HepG2 (cell line): Measurements from ENCODE around the gene APRT. TPM values are rescaled to one million over a fixed set of nuclear protein-coding genes. Genes with fewer than 3 reads are reported as not detected.

Experiments used
- CBX2 ChIP-seq, 2 experiments: fragments of 200-600 bp in 1 of 2; sonication (generic); formaldehyde crosslinking in 1 of 2; IDR thresholded peaks; 2 replicates each; pipeline versions ENCODE4 v1.7.0 to v1.8.1; 2018 to 2022; ENCODE audit warnings: low read depth in 2 of 2, low read length in 1 of 2, mild to moderate bottlenecking in 1 of 2, missing genetic modification reagents in 1 of 2
- CENPX ChIP-seq: sonication (generic); formaldehyde crosslinking; IDR thresholded peaks from 2 replicates; pipeline ENCODE4 v1.9.0; 2021; ENCODE audit warnings: mild to moderate bottlenecking, missing genetic modification reagents, moderate library complexity
- ERF ChIP-seq: IDR thresholded peaks from 2 replicates; pipeline ENCODE4 v1.6.1; 2018; ENCODE audit warnings: missing biosample characterization, missing genetic modification reagents
- GZF1 ChIP-seq: sonication (generic); formaldehyde crosslinking; IDR thresholded peaks from 2 replicates; pipeline ENCODE4 v1.5.1; 2020; ENCODE audit warnings: mild to moderate bottlenecking, missing genetic modification reagents
- MLLT10 ChIP-seq: sonication (generic); formaldehyde crosslinking; IDR thresholded peaks from 2 replicates; pipeline ENCODE4 v1.4.0; 2020; ENCODE audit warnings: missing genetic modification reagents
- MYPOP ChIP-seq: sonication (generic); formaldehyde crosslinking; IDR thresholded peaks from 2 replicates; pipeline ENCODE4 v1.8.1; 2023; ENCODE audit warnings: mild to moderate bottlenecking, moderate library complexity, missing genetic modification reagents
- POLR2A ChIP-seq, 2 experiments: IDR thresholded peaks; 2 replicates each; pipeline ENCODE4 v1.6.1; 2011; ENCODE audit warnings: low read depth in 2 of 2, low read length in 2 of 2, mild to moderate bottlenecking in 1 of 2, moderate library complexity in 1 of 2; ENCODE audit not compliant: insufficient read depth in 1 of 2
- SP4 ChIP-seq: sonication (generic); formaldehyde crosslinking; IDR thresholded peaks from 2 replicates; pipeline ENCODE4 v1.8.1; 2023; ENCODE audit warnings: mild to moderate bottlenecking, missing genetic modification reagents
- ZFP82 ChIP-seq: sonication (generic); formaldehyde crosslinking; IDR thresholded peaks from 2 replicates; pipeline ENCODE4 v1.5.1; 2020; ENCODE audit warnings: mild to moderate bottlenecking, missing genetic modification reagents, borderline replicate concordance
- ZNF282 ChIP-seq: fragments of 450-650 bp; IDR thresholded peaks from 2 replicates; pipeline ENCODE4 v1.6.1; 2018; ENCODE audit not compliant: partially characterized antibody
- ZNF749 ChIP-seq: sonication (generic); formaldehyde crosslinking; IDR thresholded peaks from 2 replicates; pipeline ENCODE4 v1.8.0; 2022; ENCODE audit warnings: mild to moderate bottlenecking, missing genetic modification reagents, moderate library complexity, borderline replicate concordance
- ZNF770 ChIP-seq: sonication (generic); formaldehyde crosslinking; IDR thresholded peaks from 2 replicates; pipeline ENCODE4 v1.5.0; 2020; ENCODE audit warnings: mild to moderate bottlenecking, missing genetic modification reagents
- polyA plus RNA-seq, 8 experiments: library from polyadenylated mRNA; depleted of rRNA in 3 of 8; stranded (reverse) in 7 of 8; unstranded in 1 of 8; fragments of >200 nt; fragmentation: Illumina TruSeq in 4 of 8; extraction: Trizol in 4 of 8; gene quantifications; 2 replicates each; pipeline versions ENCODE4 v1.2.1 to v1.2.3, GENCODE V29; 2011 to 2016; ENCODE audit warnings: low read depth in 4 of 8, missing spikeins in 1 of 8, mixed read lengths in 1 of 8; ENCODE audit not compliant: insufficient read depth in 1 of 8
- total RNA-seq, 5 experiments: library from RNA; depleted of rRNA; stranded (reverse); fragments of >200 nt; fragmentation: Illumina TruSeq; extraction: Trizol; gene quantifications; 2 replicates each; pipeline ENCODE4 v1.2.3, GENCODE V29; 2016; ENCODE audit warnings: low read depth in 1 of 5
- TF ChIP-seq, protein P1 (sequence below): sonication (generic); formaldehyde crosslinking; IDR thresholded peaks from 2 replicates; pipeline ENCODE4 v1.5.0; 2020; ENCODE audit warnings: mild to moderate bottlenecking, missing genetic modification reagents
- TF ChIP-seq, protein P2 (sequence below): IDR thresholded peaks from 2 replicates; pipeline ENCODE4 v1.4.0; 2020; ENCODE audit warnings: mild to moderate bottlenecking, missing genetic modification reagents
- TF ChIP-seq, protein P3 (sequence below): sonication (generic); formaldehyde crosslinking; IDR thresholded peaks from 2 replicates; pipeline ENCODE4 v1.4.0; 2020; ENCODE audit warnings: missing genetic modification reagents, borderline replicate concordance

The APRT gene
- total and polyA plus RNA-seq, 2 of the 13 experiments (the other 11 are each of a cell fraction or from before 2014, with no cell fraction given) = 155 to 242 TPM

DNA sequence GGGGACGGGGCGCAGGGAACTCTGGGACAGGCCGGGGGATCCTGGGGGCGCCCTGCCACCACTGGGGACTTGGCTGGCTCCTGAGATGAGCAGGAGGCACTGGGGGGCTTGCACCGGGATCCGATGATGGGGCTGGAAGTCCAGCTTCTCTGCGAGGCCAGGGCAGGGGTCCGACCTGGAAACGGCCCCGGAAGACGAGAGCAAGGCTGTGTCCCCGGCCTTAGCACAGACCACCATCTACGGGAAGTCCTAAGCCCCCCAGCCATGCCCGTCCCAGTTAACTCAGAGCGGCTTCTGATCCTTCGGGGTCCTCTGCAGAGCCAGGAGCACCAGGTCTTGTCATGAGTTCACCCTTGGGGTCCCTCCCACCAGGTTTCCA is 7.6 kb downstream of the APRT start (continued):
- TF ChIP-seq, protein P1, sequence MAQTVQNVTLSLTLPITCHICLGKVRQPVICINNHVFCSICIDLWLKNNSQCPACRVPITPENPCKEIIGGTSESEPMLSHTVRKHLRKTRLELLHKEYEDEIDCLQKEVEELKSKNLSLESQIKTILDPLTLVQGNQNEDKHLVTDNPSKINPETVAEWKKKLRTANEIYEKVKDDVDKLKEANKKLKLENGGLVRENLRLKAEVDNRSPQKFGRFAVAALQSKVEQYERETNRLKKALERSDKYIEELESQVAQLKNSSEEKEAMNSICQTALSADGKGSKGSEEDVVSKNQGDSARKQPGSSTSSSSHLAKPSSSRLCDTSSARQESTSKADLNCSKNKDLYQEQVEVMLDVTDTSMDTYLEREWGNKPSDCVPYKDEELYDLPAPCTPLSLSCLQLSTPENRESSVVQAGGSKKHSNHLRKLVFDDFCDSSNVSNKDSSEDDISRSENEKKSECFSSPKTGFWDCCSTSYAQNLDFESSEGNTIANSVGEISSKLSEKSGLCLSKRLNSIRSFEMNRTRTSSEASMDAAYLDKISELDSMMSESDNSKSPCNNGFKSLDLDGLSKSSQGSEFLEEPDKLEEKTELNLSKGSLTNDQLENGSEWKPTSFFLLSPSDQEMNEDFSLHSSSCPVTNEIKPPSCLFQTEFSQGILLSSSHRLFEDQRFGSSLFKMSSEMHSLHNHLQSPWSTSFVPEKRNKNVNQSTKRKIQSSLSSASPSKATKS (CRISPR knock-in tag) = no peak
- TF ChIP-seq MYPOP (CRISPR knock-in tag) (0 out of 2 replicates have a peak, but pooled peaks have one; percentile 1), MLLT10 (CRISPR knock-in tag) (no peak), ERF (no peak), ZNF770 (CRISPR knock-in tag) (no peak), ZFP82 (CRISPR knock-in tag) (no peak), POLR2A (IDR thresholded peaks at IDR 0.05; ENCODE audit: insufficient read depth in 1 of 2, low read depth in 2 of 2, low read length in 2 of 2) (peak in 1 of 2 experiments; percentile 57; a peak in 2 of 4 replicates), CENPX (CRISPR knock-in tag) (no peak), GZF1 (CRISPR knock-in tag) (no peak), ZNF749 (no peak), ZNF282 (no peak), CBX2 (IDR thresholded peaks at IDR 0.05; ENCODE audit: low read depth, low read length) (no peak), CBX2 (CRISPR knock-in tag; IDR thresholded peaks at IDR 0.05; ENCODE audit: low read depth) (no peak), SP4 (CRISPR knock-in tag) (no peak)
- TF ChIP-seq, protein P2, sequence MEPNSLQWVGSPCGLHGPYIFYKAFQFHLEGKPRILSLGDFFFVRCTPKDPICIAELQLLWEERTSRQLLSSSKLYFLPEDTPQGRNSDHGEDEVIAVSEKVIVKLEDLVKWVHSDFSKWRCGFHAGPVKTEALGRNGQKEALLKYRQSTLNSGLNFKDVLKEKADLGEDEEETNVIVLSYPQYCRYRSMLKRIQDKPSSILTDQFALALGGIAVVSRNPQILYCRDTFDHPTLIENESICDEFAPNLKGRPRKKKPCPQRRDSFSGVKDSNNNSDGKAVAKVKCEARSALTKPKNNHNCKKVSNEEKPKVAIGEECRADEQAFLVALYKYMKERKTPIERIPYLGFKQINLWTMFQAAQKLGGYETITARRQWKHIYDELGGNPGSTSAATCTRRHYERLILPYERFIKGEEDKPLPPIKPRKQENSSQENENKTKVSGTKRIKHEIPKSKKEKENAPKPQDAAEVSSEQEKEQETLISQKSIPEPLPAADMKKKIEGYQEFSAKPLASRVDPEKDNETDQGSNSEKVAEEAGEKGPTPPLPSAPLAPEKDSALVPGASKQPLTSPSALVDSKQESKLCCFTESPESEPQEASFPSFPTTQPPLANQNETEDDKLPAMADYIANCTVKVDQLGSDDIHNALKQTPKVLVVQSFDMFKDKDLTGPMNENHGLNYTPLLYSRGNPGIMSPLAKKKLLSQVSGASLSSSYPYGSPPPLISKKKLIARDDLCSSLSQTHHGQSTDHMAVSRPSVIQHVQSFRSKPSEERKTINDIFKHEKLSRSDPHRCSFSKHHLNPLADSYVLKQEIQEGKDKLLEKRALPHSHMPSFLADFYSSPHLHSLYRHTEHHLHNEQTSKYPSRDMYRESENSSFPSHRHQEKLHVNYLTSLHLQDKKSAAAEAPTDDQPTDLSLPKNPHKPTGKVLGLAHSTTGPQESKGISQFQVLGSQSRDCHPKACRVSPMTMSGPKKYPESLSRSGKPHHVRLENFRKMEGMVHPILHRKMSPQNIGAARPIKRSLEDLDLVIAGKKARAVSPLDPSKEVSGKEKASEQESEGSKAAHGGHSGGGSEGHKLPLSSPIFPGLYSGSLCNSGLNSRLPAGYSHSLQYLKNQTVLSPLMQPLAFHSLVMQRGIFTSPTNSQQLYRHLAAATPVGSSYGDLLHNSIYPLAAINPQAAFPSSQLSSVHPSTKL = no peak
- TF ChIP-seq, protein P3, sequence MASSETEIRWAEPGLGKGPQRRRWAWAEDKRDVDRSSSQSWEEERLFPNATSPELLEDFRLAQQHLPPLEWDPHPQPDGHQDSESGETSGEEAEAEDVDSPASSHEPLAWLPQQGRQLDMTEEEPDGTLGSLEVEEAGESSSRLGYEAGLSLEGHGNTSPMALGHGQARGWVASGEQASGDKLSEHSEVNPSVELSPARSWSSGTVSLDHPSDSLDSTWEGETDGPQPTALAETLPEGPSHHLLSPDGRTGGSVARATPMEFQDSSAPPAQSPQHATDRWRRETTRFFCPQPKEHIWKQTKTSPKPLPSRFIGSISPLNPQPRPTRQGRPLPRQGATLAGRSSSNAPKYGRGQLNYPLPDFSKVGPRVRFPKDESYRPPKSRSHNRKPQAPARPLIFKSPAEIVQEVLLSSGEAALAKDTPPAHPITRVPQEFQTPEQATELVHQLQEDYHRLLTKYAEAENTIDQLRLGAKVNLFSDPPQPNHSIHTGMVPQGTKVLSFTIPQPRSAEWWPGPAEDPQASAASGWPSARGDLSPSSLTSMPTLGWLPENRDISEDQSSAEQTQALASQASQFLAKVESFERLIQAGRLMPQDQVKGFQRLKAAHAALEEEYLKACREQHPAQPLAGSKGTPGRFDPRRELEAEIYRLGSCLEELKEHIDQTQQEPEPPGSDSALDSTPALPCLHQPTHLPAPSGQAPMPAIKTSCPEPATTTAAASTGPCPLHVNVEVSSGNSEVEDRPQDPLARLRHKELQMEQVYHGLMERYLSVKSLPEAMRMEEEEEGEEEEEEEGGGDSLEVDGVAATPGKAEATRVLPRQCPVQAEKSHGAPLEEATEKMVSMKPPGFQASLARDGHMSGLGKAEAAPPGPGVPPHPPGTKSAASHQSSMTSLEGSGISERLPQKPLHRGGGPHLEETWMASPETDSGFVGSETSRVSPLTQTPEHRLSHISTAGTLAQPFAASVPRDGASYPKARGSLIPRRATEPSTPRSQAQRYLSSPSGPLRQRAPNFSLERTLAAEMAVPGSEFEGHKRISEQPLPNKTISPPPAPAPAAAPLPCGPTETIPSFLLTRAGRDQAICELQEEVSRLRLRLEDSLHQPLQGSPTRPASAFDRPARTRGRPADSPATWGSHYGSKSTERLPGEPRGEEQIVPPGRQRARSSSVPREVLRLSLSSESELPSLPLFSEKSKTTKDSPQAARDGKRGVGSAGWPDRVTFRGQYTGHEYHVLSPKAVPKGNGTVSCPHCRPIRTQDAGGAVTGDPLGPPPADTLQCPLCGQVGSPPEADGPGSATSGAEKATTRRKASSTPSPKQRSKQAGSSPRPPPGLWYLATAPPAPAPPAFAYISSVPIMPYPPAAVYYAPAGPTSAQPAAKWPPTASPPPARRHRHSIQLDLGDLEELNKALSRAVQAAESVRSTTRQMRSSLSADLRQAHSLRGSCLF = no peak
